Right lobe of liver (tissue), 4 donors: ENCODE results near the gene PNMA8B.
A peak's percentile ranks its signal among the peaks of the same experiment; 100 is the strongest.

Experiments
- CTCF ChIP-seq, 4 donors: fragments of 200-600 bp in 3 of 4; fragments of 450-650 bp in 1 of 4; IDR thresholded peaks; one replicate each; pipeline versions ENCODE4 v1.5.1 to v1.8.0; 2016 to 2022; ENCODE audit warnings: antibody characterized with exemption in 4 of 4, mild to moderate bottlenecking in 2 of 4
- POLR2A ChIP-seq: fragments of 450-650 bp; IDR thresholded peaks from one replicate; pipeline ENCODE4 v1.6.1; 2017; ENCODE audit warnings: antibody characterized with exemption, mild to moderate bottlenecking
- donor health status: DM: no; HTN: no; CAD: no.
- donor health status: DM: no; HTN: no; CAD: no.
- donor health status: DM: no; HTN: yes; CAD: no.

GRCh38 chr19:46529622-46530451, 34.2 kb upstream of the PNMA8B start:
- peak; percentile 92 to 95 (median 94) for TF ChIP-seq CTCF (IDR thresholded peaks at IDR 0.05)
- TF ChIP-seq POLR2A = no peak
